ENCODE results near the gene CRTC2. TPM values are rescaled to one million over a fixed set of nuclear protein-coding genes. Genes with fewer than 3 reads are reported as not detected.

The CRTC2 gene
- total RNA-seq, 2 experiments from 2014 or later: 147 to 152 TPM

GRCh38 chr1:153926405-153926804, 32.0 kb downstream of the CRTC2 start:
- no peak overlapping the region for H3K27ac Mint-ChIP-seq
- CTCF ChIA-PET: no interaction called here
- POLR2A ChIA-PET: interaction anchor here (0.7 to 1.6 kb wide), 3 partner anchors 19 to 51 kb away, joined by 3 to 4 read pairs (median 3); partner anchors contain the start of genes CRTC2 and JTB

GRCh38 chr1:153922972-153923925, 35.2 kb downstream of the CRTC2 start, which contains the start of gene GATAD2B:
GATAD2B (minus strand) TSS chr1:153922972; CDS start chr1:153828347, 94,625 bp downstream.
- H3K27me3 ChIP-seq (ENCODE audit: control insufficient read depth in 1 of 2, insufficient read depth in 2 of 2, low read length in 2 of 2): no peaks in the 10 kb centered on the region
- H3K4me3 ChIP-seq (ENCODE audit: low read length): peak within 1 kb of the TSS; percentile 91
- intact Hi-C loops (cut with DNase I, micrococcal nuclease): loop anchor here (1.0 to 10.0 kb wide), 8 partner anchors 22 to 302 kb away; partner anchors contain the start of genes CRTC2 (in 2 of the 2), ILF2 (in 1 of the 2), JTB (in 1 of the 2) and NPR1 (in 1 of the 2)
- H3K36me3 Mint-ChIP-seq (ENCODE audit: low read depth): peaks cover 49% of the 10 kb centered on the region
- peaks cover 6% of the 10 kb centered on the region for H3K27me3 Mint-ChIP-seq
- DNase-seq (peak; percentile 97 to 100 (median 98)), ATAC-seq (ENCODE audit: poor library complexity) (peak; percentile 89)
- H3K36me3 ChIP-seq (ENCODE audit: insufficient read depth, low read length): peaks cover 8% of the 10 kb centered on the region
- ChIA-PET CTCF (interaction anchor here (0.6 to 3.3 kb wide), 7 partner anchors 9 to 67 kb away, joined by 3 to 26 read pairs (median 4); partner anchors contain the start of genes CREB3L4, DENND4B, JTB and RAB13), POLR2A (interaction anchor here (0.6 to 5.2 kb wide), 25 partner anchors 11 to 349 kb away, joined by 3 to 143 read pairs (median 5); partner anchors contain the start of genes CHTOP, CREB3L4, CRTC2 and DENND4B)
- H3K27ac ChIP-seq (ENCODE audit: low read depth in 1 of 2, low read length in 2 of 2): peak within 1 kb of the TSS; percentile 95
- H3K27ac Mint-ChIP-seq: peak within 1 kb of the TSS; percentile 99
- H3K4me1 Mint-ChIP-seq (ENCODE audit: low read depth): peaks cover 56% of the 10 kb centered on the region
- no peaks in the 10 kb centered on the region for H3K9me3 Mint-ChIP-seq
- no peak for TF ChIP-seq CTCF (IDR thresholded peaks at IDR 0.05)
- H3K4me1 ChIP-seq (ENCODE audit: insufficient read depth, low read length): peaks cover 48% of the 10 kb centered on the region
- H3K4me3 Mint-ChIP-seq: peak within 1 kb of the TSS; percentile 96
- no peaks in the 10 kb centered on the region for H3K9me3 ChIP-seq (ENCODE audit: control insufficient read depth in 1 of 2, insufficient read depth in 1 of 2, low read length in 2 of 2)

More at GRCh38 chr1:153926405-153926804, 32.0 kb downstream of the CRTC2 start:
- peaks cover 6% of the 10 kb centered on the region for H3K27me3 Mint-ChIP-seq
- no peak for TF ChIP-seq CTCF (IDR thresholded peaks at IDR 0.05)
- intact Hi-C loops (cut with DNase I, micrococcal nuclease): loop anchor here in 1 of 2 experiments (10.0 kb wide), 2 partner anchors 252 to 298 kb away; partner anchors contain the start of genes ILF2, NPR1 and UBAP2L
- H3K4me1 Mint-ChIP-seq (ENCODE audit: low read depth): peaks cover 33% of the 10 kb centered on the region
- peaks cover 21% of the 10 kb centered on the region for H3K4me1 ChIP-seq (ENCODE audit: insufficient read depth, low read length)
- no peak overlapping the region for H3K4me3 Mint-ChIP-seq
- DNase-seq: no peak
- peaks cover 31% of the 10 kb centered on the region for H3K36me3 Mint-ChIP-seq (ENCODE audit: low read depth)
- no peak overlapping the region for H3K27ac ChIP-seq (ENCODE audit: low read depth in 1 of 2, low read length in 2 of 2)
- H3K36me3 ChIP-seq (ENCODE audit: insufficient read depth, low read length): peaks cover 21% of the 10 kb centered on the region
- no peaks in the 10 kb centered on the region for H3K9me3 ChIP-seq (ENCODE audit: control insufficient read depth in 1 of 2, insufficient read depth in 1 of 2, low read length in 2 of 2)
- no peak for ATAC-seq (ENCODE audit: poor library complexity)
- H3K9me3 Mint-ChIP-seq: no peaks in the 10 kb centered on the region
- no peaks in the 10 kb centered on the region for H3K27me3 ChIP-seq (ENCODE audit: control insufficient read depth in 1 of 2, insufficient read depth in 2 of 2, low read length in 2 of 2)
- no peak overlapping the region for H3K4me3 ChIP-seq (ENCODE audit: low read length)

All from CD4-positive, alpha-beta T cell (primary cell).